RWPE1 (cell line): Measurements from ENCODE around the gene WRAP53.

ENCODE experiments used
- CTCF ChIA-PET: fragments of 350-600 bp; sonication (Branson Sonifier 250); formaldehyde crosslinking; extraction: SDS; loops from one replicate; lab custom pipeline; 2021; lab: Yijun Ruan, JAX
- POLR2A ChIA-PET: fragments of 400-600 bp; formaldehyde crosslinking; extraction: SDS; loops from one replicate; lab custom pipeline; 2020; ENCODE audit warnings: antibody characterized with exemption; ENCODE audit not compliant: low non-redundant PET; lab: Yijun Ruan, JAX
- DNase-seq: peaks from one replicate; pipeline ENCODE4 v3.0.0; 2012; ENCODE audit warnings: low spot score
- H3K27ac ChIP-seq: fragments of 450-650 bp; 2 replicates; pipeline ENCODE4 v1.5.1; 2017
- CTCF ChIP-seq: fragments of 450-650 bp; conservative IDR thresholded peaks from 2 replicates; pipeline ENCODE4 v1.5.1; 2017; ENCODE audit warnings: low read depth, mild to moderate bottlenecking

Gene WRAP53

DNA sequence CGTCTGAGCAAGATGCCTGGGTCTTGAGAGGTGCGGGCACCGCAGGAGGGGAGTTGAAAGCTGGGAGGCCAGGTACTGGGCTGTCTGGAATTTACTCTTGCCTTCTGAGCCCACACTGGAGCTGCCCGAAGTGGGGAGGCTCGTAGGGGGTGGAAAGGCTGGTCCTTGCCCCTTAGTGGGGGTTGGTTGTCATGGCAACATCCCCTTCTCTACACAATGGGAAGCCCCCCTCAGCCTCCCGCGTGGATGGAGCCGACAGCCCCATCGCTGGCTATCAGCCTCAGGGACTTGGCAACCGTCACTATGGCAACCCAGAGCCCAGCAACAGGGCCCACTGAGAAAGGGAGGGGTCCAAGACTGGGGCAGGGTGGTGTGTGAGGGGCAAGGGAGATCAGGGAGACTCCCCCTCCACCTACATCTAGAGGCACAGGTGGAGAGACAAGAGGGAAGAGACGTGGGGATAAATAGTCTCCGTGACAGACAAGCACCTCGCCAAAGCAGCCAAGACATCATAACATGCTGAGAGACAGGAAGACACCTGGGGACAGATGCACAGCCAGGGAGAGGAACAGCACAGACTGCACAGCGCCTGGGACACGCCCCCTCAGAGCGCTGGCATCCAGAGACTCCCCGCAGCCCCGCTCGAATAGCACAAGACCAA is 24.0 kb downstream of the WRAP53 start:
- H3K27ac ChIP-seq, result no peak overlapping the region
- DNase-seq, result no peak
- CTCF ChIA-PET, result interaction anchor here (0.6 kb wide), 2 partner anchors 19 to 155 kb away, joined by 3 read pairs; no protein-coding TSS in a partner anchor
- TF ChIP-seq CTCF, result no peak
- POLR2A ChIA-PET, result no interaction called here

GRCh38 chr17:7713782-7714181 is 25.5 kb downstream of the WRAP53 start:
- no peak overlapping the region for H3K27ac ChIP-seq
- no peak for TF ChIP-seq CTCF
- no peak for DNase-seq
- CTCF ChIA-PET, result interaction anchor here (0.5 to 1.1 kb wide), 3 partner anchors 9 to 520 kb away, joined by 3 to 4 read pairs (median 3); no protein-coding TSS in a partner anchor
- POLR2A ChIA-PET, result interaction anchor here (0.6 kb wide), 2 partner anchors 13 to 16 kb away, joined by 3 to 5 read pairs; no protein-coding TSS in a partner anchor

- ChIA-PET POLR2A (interaction anchor here (0.6 kb wide), 1 partner anchor 669 kb away, joined by 3 read pairs; no protein-coding TSS in a partner anchor), CTCF (interaction anchor here (0.6 to 0.9 kb wide), 2 partner anchors 11 to 29 kb away, joined by 3 to 6 read pairs; no protein-coding TSS in a partner anchor)
- DNase-seq, result no peak
- H3K27ac ChIP-seq, result no peak overlapping the region
- no peak for TF ChIP-seq CTCF
These were observed 26.7 kb downstream of the WRAP53 start for GRCh38 chr17:7714721-7715594.

DNA sequence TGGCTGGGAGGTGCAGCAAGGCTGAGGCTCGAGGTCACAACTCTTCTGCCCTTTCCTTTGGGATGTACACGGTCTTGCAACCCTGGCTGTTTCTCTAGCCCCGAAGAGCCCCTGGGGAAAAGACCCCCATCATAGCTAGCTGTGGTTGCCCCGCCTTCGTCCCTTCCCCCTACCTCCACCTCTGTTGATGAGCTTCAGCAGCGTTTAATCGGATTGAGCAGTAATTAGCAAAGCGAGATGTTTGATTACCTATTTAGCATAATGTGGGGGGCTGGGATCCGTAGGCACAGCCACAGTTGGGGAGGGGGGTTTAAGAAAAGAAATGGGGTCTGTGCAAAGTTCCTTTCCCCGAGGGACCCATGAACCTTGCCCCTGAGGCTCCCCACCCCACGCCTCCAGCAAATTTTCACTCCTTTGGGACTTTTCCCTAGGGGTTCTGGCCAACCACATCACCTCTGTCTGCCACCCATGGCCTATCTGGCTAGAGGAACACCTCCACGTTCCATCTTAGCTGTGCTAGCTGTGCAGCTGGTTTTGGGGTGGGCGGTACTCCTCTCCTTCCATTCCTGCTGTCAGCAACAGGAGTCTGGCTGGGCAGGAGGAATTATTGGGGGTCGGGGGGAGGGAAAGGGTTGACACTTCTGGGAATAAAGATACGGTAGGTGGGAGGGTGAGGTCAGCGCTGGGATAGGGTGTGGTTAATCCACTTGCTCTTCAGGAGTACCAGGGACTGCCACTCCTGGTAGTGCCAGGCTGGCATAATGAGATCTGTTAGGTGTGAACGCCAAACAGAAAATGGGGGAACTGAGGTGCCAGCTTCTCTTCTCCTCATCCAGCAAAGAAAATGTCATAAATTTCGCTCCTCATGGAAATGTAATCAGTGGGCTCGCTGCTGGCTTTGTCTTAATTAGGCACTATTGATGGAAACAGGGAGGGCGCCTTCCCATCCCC is 27.9 kb downstream of the WRAP53 start:
- TF ChIP-seq CTCF, result no peak
- DNase-seq, result no peak
- POLR2A ChIA-PET, result interaction anchor here (0.5 to 0.7 kb wide), 3 partner anchors 13 to 1915 kb away, joined by 3 to 7 read pairs (median 4); no protein-coding TSS in a partner anchor
- CTCF ChIA-PET, result interaction anchor here (0.6 to 1.5 kb wide), 12 partner anchors 10 to 274 kb away, joined by 3 to 6 read pairs (median 4); partner anchors contain the start of gene EFNB3
- H3K27ac ChIP-seq, result peak overlapping the region; percentile 79

- ChIA-PET POLR2A (interaction anchor here (0.5 kb wide), 1 partner anchor 14 kb away, joined by 7 read pairs; no protein-coding TSS in a partner anchor), CTCF (interaction anchor here (0.6 to 1.5 kb wide), 14 partner anchors 10 to 1367 kb away, joined by 3 to 6 read pairs (median 4); partner anchors contain the start of gene EFNB3)
- peak within 1 kb of the TSS; percentile 79 for H3K27ac ChIP-seq
- peak; percentile 77 for DNase-seq
- TF ChIP-seq CTCF, result peak; percentile 77
These were observed 28.9 kb downstream of the WRAP53 start, which contains the start of gene DNAH2 for GRCh38 chr17:7716901-7717755. Gene DNAH2, plus strand, starts transcription at chr17:7717744. Its CDS starts 1,991 bp downstream, at chr17:7719735.
